GM21717 (cell line): Measurements from ENCODE around the gene LEFTY1.
"Not testable (repeated sequence)": the region's sequence is repeated elsewhere in the genome, so short reads cannot be mapped to it uniquely, and the experiment has no call there.

ENCODE experiments used
- ATAC-seq: cut with Tn5 transposase; IDR thresholded peaks from one replicate; pipeline ENCODE4 v1.9.1; 2021; ENCODE audit warnings: mild to moderate bottlenecking, moderate library complexity; ENCODE audit not compliant: unreplicated experiment

Gene LEFTY1

DNA sequence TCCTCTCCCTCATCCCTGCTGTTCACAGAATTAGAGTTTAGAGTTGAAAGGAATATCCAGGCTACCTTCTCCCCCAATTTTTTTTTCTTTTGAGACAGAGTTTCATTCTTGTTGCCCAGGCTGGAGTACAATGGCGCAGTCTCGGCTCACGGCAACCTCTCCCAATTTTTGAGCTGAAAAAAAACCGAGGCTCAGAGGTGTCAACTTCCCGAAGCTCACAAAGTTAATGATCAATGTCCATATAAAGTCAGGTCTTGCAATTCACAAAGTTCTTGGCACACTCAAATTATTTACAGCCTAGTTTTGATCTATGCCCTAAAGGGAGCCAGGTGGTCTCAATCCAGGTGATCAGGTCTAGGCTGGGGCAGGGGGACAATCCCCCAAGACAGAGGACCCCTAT lies 797 bp upstream of the LEFTY1 start:
- no peak for ATAC-seq

DNA sequence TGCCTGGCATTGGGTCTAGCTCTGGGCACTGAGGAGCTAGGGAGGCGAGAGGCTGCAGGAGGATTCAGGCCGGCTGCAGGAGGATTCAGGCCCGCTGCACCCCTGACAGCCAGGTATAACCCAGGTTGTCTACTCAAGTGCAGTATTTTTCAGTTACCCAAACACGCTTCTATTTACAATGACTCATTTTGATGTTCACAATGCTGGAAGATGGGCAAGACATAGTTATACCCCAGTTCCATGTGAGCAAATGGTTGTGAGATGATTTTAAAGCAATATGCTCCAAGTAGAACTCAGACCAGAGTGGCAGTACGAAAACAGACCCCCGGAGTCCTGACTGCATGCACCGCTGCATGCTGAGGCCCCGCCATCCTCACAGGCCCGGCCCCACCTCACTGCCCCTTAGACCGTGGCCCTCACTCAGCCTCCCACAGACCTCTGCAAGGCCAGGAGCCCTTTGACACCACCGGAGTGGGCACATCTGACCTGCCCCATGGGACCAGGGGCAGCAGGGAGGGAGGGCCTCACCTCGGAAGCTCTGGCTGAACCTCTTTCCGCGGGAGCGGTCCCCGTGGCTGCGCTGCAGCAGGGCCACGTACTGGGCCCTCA lies 553 bp downstream of the LEFTY1 start:
- no peak for ATAC-seq

DNA sequence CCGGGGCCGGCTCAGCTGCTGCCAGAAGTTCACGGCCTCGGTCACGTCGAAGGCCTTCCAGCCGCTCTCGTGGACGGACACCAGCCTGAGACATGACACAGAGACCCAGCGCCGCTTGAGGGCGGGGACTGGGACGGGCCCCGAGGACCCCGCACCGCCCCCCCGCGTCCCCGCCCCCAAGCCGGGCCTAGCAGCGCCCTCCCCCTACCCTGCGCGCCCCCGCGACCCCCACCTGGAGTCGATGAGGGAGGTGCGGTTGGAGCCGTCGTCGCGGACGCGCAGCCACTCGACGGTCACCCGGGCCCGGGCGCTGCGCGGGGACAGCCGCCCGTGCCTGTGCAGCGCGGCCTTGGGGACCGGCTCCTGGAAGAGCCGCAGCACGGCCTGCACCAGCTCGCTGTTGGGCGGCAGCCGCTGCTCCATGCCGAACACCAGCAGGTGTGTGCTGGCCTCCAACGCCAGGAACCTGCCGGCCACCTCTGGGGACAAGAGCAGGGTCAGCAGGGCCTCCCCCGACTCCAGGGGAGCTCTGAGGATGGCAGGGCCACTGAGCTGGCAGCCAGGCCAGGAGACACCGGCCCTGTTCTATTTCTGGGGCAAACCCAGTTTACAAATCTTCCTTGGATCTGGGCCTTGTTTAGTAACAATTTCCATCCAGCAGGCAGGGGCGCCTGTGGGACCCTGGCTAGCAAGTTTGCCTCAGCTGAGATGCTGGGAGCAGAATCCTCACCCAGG lies 1.2 kb downstream of the LEFTY1 start:
- ATAC-seq: not testable (repeated sequence)

DNA sequence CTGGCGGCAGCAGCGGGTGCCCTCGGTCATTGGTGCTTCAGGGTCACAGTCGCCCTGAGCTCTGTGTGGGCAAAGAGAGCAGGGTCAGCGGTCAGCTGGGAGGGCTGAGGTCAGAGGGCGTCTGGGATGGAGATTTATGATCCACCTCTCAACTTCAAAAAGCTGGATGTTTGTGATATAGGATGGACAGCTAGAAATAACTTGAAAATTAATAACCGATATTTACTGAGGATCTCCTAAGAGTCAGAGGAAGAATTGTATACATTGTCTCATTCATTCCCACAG lies 2.0 kb downstream of the LEFTY1 start:
- no peak for ATAC-seq

GRCh38 chr1:225886159-225887029 lies 2.6 kb downstream of the LEFTY1 start:
- ATAC-seq: no peak

DNA sequence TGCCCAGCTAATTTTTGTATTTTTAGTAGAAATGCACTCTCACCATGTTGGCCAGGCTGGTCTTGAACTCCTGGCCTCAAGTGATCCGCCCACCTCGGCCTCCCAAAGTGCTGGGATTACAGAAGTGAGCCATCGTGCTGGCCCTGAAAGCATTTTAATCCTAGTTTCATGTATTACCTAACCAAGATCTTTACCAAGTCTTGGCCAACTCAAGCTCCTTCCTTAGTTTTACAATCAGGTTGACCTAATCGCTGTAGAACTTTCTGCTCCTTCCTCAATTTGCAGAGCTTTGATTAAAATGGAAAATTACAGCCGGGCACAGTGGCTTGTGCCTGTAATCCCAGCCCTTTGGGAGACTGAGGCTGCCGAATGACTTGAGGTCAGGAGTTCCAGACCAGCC lies 3.6 kb downstream of the LEFTY1 start:
- ATAC-seq: no peak

GRCh38 chr1:225883616-225884265 lies 5.2 kb downstream of the LEFTY1 start:
- ATAC-seq: no peak

DNA sequence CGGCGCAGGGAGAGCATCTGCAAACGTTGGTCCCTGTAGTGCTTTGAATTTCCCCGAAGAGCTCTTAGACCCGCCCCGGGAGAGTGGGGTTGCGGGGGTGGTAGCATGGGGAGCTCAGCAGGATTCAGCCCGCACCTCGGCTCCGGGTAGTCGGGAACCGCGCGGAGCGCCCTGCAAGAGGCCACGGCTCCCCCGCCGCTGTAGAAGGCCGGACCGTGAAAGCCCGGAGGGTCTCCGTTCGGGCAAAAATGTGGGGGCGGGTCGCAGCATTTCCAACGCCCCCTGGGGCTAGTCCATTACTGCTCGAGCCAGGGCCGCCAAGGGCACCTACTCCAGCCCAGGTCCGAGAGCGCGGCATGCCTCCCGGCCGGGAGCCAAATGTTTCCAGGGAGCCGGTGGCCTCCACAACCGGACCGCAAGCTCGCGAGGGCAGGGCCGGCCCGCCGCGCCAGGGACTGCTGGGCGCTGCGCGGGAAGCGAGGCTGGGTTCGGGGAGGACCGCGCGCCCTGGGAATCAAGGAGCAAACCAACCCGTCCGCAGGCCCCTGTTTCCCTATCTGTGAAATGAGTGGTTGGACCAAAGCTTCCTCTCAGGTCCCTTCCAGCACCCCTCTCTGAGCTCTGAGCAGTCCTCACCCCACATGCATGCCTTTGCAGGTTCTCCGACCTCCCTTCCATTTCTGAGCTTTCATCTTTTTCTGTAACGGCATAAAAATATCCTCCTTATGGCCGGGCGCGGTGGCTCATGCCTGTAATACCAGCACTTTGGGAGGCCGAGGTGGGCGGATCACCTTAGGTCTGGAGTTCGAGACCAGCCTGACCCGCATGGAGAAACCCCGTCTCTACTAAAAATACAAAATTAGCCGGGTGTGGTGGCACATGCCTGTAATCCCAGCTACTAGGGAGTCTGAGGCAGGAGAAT lies 6.0 kb downstream of the LEFTY1 start:
- peak; percentile 33 for ATAC-seq

GRCh38 chr1:225881959-225882693 lies 6.8 kb downstream of the LEFTY1 start, which contains the start of gene TMEM63A:
TSS of gene TMEM63A (minus strand) at chr1:225882380. CDS start at chr1:225877580, 4,800 bp downstream.
- ATAC-seq: peak; percentile 75

DNA sequence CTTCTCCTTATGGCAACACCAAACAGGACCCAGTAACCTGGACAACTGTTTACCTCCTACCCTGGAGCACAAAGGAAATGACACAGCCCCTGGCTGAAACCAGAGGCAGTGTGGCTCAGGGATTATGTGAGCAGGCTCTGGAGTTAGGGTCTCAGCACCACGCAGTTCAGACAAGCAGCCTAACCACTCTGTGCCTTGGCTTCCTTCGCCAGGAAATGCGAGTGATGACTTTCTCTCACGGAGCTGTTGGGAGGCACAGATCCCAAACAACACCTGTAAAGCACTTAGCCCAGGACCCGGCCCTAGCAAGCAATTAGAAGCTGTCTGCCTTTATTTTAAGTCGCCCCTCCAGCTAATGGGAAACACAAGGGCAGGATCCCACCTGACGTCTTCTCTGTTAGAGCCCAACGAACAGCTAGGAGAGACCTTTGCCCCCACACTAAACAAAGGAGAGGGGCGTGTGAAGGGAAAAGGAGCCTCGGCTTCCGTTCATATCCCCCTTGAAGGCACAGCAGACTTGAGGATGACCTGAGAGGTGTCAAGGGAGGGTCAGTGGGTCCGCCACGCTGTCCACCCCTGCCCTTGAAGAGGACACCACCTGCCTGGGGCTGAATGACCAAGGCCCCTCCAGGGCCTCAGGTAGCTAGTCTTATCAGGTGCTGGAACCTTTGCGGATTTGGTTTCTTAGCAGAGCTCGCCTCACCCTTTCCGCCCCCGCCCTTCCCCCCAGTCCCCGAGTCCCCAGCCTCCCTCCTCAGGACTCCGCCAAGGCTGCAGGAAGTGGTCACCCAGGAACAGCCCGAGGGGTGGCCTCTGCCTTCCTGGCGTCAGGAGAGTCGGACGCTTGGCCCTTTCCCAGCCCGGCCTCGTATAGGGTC lies 7.6 kb downstream of the LEFTY1 start:
- ATAC-seq: peak; percentile 30

- ATAC-seq: no peak
Measured at GRCh38 chr1:225880636-225881035, 8.3 kb downstream of the LEFTY1 start.

- no peak for ATAC-seq
Measured at GRCh38 chr1:225880222-225880588, 8.7 kb downstream of the LEFTY1 start.

GRCh38 chr1:225879521-225880221 lies 9.3 kb downstream of the LEFTY1 start:
- ATAC-seq: no peak

DNA sequence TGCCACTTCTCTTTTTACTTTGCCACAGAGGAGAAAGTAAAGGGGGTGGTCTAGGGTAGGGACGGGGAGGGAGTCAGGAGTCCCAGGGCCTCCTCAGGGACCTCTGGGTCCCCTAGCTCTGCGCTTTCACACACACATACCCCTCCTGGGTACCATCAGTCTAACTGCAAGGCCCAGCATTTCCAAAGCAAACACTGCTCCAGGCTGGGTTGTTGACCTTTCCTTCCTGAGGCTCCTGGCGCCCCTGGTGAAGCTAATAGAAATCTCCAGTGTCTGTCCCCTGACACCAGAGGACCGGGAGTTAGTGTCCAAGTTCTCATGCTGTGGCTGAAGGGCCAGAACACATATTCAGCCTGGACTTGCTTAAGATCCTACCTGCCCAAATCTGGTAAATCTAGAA lies 10.7 kb downstream of the LEFTY1 start:
- no peak for ATAC-seq

GRCh38 chr1:225877580-225877979 lies 11.4 kb downstream of the LEFTY1 start:
- no peak for ATAC-seq

DNA sequence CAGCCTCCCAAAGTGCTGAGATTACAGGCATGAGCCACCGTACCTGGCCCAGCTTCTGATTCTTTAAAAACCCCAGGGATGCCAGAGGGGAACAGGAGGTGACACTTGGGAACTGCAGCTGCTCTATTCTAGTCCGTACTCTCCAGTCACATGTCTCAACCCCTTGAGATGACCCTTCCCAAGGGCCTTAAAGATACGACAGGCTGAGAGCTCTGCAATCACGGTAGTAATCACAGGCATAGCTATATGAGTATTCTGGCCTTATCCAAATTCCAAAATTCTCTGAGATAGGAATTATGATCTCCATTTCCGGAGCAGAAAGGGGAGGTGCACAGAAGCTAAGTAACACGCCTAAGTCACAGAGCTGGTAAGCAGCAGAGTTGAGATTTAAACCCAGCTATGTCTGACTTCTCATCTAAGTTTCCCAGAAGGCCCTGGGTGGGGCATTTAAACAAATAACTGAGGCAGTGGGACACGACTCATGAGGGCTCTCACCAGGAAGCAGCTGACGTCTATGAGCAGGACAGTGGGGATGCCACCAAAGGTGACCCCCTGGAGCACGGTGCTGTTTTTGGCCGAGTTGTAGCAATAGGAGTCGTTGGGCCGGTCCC lies 11.9 kb downstream of the LEFTY1 start:
- no peak for ATAC-seq

- ATAC-seq: no peak
Measured at GRCh38 chr1:225875044-225875815, 13.7 kb downstream of the LEFTY1 start.
